IMR-90 (cell line): ENCODE data around the gene TMEM184B. TPM values are rescaled to one million over a fixed set of nuclear protein-coding genes. Genes with fewer than 3 reads are reported as not detected.

Experiments
- ATAC-seq: fragments of 200-7000 bp; cut with Tn5 transposase; 2 replicates; pipeline ENCODE4 v1.9.1; 2020; ENCODE audit warnings: low read depth, mild to moderate bottlenecking, moderate library complexity
- BruUV-seq: library from RNA; stranded (reverse); fragments of 400-500 nt; replicated peaks from 2 replicates; lab custom pipeline; 2021; lab: Mats Ljungman, UMichigan
- CTCF ChIA-PET: fragments of 300-600 bp; formaldehyde crosslinking; extraction: SDS; loops from one replicate; lab custom pipeline; 2021; ENCODE audit warnings: antibody characterized with exemption; lab: Yijun Ruan, JAX
- POLR2A ChIA-PET: fragments of 300-600 bp; sonication (Branson Sonifier 250); formaldehyde crosslinking; loops from one replicate; lab custom pipeline; 2022; ENCODE audit warnings: antibody characterized with exemption; ENCODE audit not compliant: unreplicated experiment; lab: Charles Lee
- DNase-seq: peaks from one replicate; pipeline ENCODE4 v3.0.0; 2013
- H2AFZ ChIP-seq: replicated peaks from 2 replicates; pipeline ENCODE3; 2013; ENCODE audit warnings: low read length, mild to moderate bottlenecking; ENCODE audit not compliant: poor library complexity
- H2AK5ac ChIP-seq: 2 replicates; pipeline ENCODE4 v1.6.1; 2013; ENCODE audit warnings: low read depth, low read length, inconsistent platforms
- H2AK9ac ChIP-seq: replicated peaks from 2 replicates; pipeline ENCODE3; 2013; ENCODE audit warnings: mild to moderate bottlenecking, low read depth, low read length, moderate library complexity; ENCODE audit not compliant: poor library complexity
- H2BK120ac ChIP-seq: 2 replicates; pipeline ENCODE4 v1.6.1; 2013; ENCODE audit warnings: low read depth, low read length, inconsistent platforms
- H2BK15ac ChIP-seq: 3 replicates; pipeline ENCODE4 v1.6.1; 2013; ENCODE audit warnings: low read depth, low read length, inconsistent platforms
- H2BK20ac ChIP-seq: 2 replicates; pipeline ENCODE4 v1.6.1; 2013; ENCODE audit warnings: low read depth, mild to moderate bottlenecking, inconsistent platforms, low read length, moderate library complexity
- H2BK5ac ChIP-seq: 2 replicates; pipeline ENCODE4 v1.6.1; 2013; ENCODE audit warnings: mild to moderate bottlenecking, low read depth, low read length, inconsistent platforms; ENCODE audit not compliant: poor library complexity, severe bottlenecking
- H3K14ac ChIP-seq: replicated peaks from 2 replicates; pipeline ENCODE4 v1.6.1; 2013; ENCODE audit warnings: low read depth, low read length, inconsistent platforms
- H3K18ac ChIP-seq: 2 replicates; pipeline ENCODE4 v1.6.1; 2013; ENCODE audit warnings: low read depth, low read length, control low read depth
- H3K23ac ChIP-seq: 2 replicates; pipeline ENCODE4 v1.6.1; 2013; ENCODE audit warnings: low read depth, low read length, inconsistent platforms
- H3K27ac ChIP-seq: 2 replicates; pipeline ENCODE4 v1.5.1; 2013; ENCODE audit warnings: mild to moderate bottlenecking, control low read depth, low read length; ENCODE audit not compliant: insufficient read depth
- H3K27me3 ChIP-seq: 2 replicates; pipeline ENCODE4 v1.6.1; 2013; ENCODE audit warnings: low read length; ENCODE audit not compliant: control insufficient read depth, insufficient read depth
- H3K36me3 ChIP-seq: 2 replicates; pipeline ENCODE4 v1.6.1; 2013; ENCODE audit warnings: low read length, mixed read lengths; ENCODE audit not compliant: control insufficient read depth, insufficient read depth
- H3K4ac ChIP-seq: 2 replicates; pipeline ENCODE4 v1.6.1; 2013; ENCODE audit warnings: low read depth, low read length, inconsistent platforms
- H3K4me1 ChIP-seq: 2 replicates; pipeline ENCODE4 v1.6.1; 2013; ENCODE audit warnings: low read length, mixed read lengths; ENCODE audit not compliant: control insufficient read depth, insufficient read depth
- H3K4me2 ChIP-seq: 2 replicates; pipeline ENCODE4 v1.6.1; 2013; ENCODE audit warnings: low read depth, mild to moderate bottlenecking, control low read depth, low read length, moderate library complexity
- H3K4me3 ChIP-seq: 2 replicates; pipeline ENCODE4 v1.5.1; 2013; ENCODE audit warnings: low read depth, mild to moderate bottlenecking, control low read depth, low read length, moderate library complexity; ENCODE audit not compliant: insufficient read depth
- H3K56ac ChIP-seq: 2 replicates; pipeline ENCODE4 v1.6.1; 2013; ENCODE audit warnings: low read length, inconsistent platforms; ENCODE audit not compliant: insufficient read depth; ENCODE audit errors: extremely low read depth
- H3K79me1 ChIP-seq, 2 experiments: 2 replicates each; pipeline ENCODE4 v1.6.1; 2013; ENCODE audit warnings: low read length in 2 of 2, inconsistent platforms in 1 of 2, low read depth in 1 of 2
- H3K9ac ChIP-seq: 2 replicates; pipeline ENCODE4 v1.6.1; 2013; ENCODE audit warnings: low read depth, low read length, control low read depth
- H3K9me1 ChIP-seq: 2 replicates; pipeline ENCODE4 v1.6.1; 2013; ENCODE audit warnings: low read length, inconsistent platforms; ENCODE audit not compliant: insufficient read depth
- H3K9me3 ChIP-seq: 2 replicates; pipeline ENCODE4 v1.6.1; 2013; ENCODE audit warnings: low read length; ENCODE audit not compliant: control insufficient read depth, insufficient read depth
- H4K20me1 ChIP-seq: 2 replicates; pipeline ENCODE4 v1.6.1; 2013; ENCODE audit warnings: low read length, inconsistent platforms; ENCODE audit not compliant: insufficient read depth
- H4K5ac ChIP-seq: 2 replicates; pipeline ENCODE4 v1.6.1; 2013; ENCODE audit warnings: mild to moderate bottlenecking, low read depth, low read length, control low read depth
- H4K8ac ChIP-seq, 2 experiments: 2 replicates each; pipeline ENCODE4 v1.6.1; 2013; ENCODE audit warnings: low read depth in 2 of 2, low read length in 2 of 2, control low read depth in 1 of 2, inconsistent platforms in 1 of 2
- H4K91ac ChIP-seq: 2 replicates; pipeline ENCODE4 v1.6.1; 2013; ENCODE audit warnings: low read depth, low read length, inconsistent platforms; ENCODE audit not compliant: insufficient read depth
- BHLHE40 ChIP-seq: fragments of 150-350 bp; IDR thresholded peaks from 2 replicates; pipeline ENCODE4 v1.6.1; 2016; ENCODE audit warnings: mild to moderate bottlenecking, low read depth, low read length
- CEBPB ChIP-seq: IDR thresholded peaks from 2 replicates; pipeline ENCODE4 v1.6.1; 2012; ENCODE audit warnings: low read depth, low read length, improper control_type of control experiment
- CHD1 ChIP-seq: IDR thresholded peaks from 2 replicates; pipeline ENCODE4 v1.6.1; 2012; ENCODE audit warnings: low read depth, low read length, improper control_type of control experiment
- CTCF ChIP-seq: conservative IDR thresholded peaks from 2 replicates; pipeline ENCODE4 v1.5.1; 2012; ENCODE audit warnings: mild to moderate bottlenecking, low read depth, low read length, improper control_type of control experiment
- ELK1 ChIP-seq: fragments of 150-350 bp; IDR thresholded peaks from 2 replicates; pipeline ENCODE4 v1.6.1; 2016; ENCODE audit warnings: low read depth, mild to moderate bottlenecking, low read length, moderate library complexity, borderline replicate concordance
- FOS ChIP-seq: fragments of 150-350 bp; IDR thresholded peaks from 2 replicates; pipeline ENCODE4 v1.6.1; 2016; ENCODE audit warnings: low read depth, low read length
- MAFK ChIP-seq: IDR thresholded peaks from 2 replicates; pipeline ENCODE4 v1.6.1; 2012; ENCODE audit warnings: low read depth, low read length, improper control_type of control experiment
- MAZ ChIP-seq: IDR thresholded peaks from 2 replicates; pipeline ENCODE4 v1.6.1; 2012; ENCODE audit warnings: low read depth, mild to moderate bottlenecking, low read length, improper control_type of control experiment, moderate library complexity, borderline replicate concordance
- MXI1 ChIP-seq: IDR thresholded peaks from 2 replicates; pipeline ENCODE4 v1.6.1; 2012; ENCODE audit warnings: low read depth, mild to moderate bottlenecking, low read length, moderate library complexity, borderline replicate concordance
- NFE2L2 ChIP-seq: fragments of 150-350 bp; IDR thresholded peaks from 2 replicates; pipeline ENCODE4 v1.6.1; 2016; ENCODE audit warnings: low read depth, mild to moderate bottlenecking, low read length
- POLR2A ChIP-seq: IDR thresholded peaks from 2 replicates; pipeline ENCODE4 v1.6.1; 2012; ENCODE audit warnings: mild to moderate bottlenecking, low read depth, low read length
- RAD21 ChIP-seq: IDR thresholded peaks from 2 replicates; pipeline ENCODE4 v1.6.1; 2012; ENCODE audit warnings: low read length, improper control_type of control experiment
- RCOR1 ChIP-seq: IDR thresholded peaks from 2 replicates; pipeline ENCODE4 v1.6.1; 2012; ENCODE audit warnings: mild to moderate bottlenecking, low read length, improper control_type of control experiment; ENCODE audit not compliant: insufficient replicate concordance
- RFX5 ChIP-seq: IDR thresholded peaks from 2 replicates; pipeline ENCODE4 v1.8.0; 2012; ENCODE audit warnings: low read depth, mild to moderate bottlenecking, low read length, moderate library complexity
- SMC3 ChIP-seq: fragments of 150-350 bp; IDR thresholded peaks from 2 replicates; pipeline ENCODE4 v1.6.1; 2016; ENCODE audit warnings: low read depth, mild to moderate bottlenecking, antibody characterized with exemption, low read length, moderate library complexity
- USF2 ChIP-seq: fragments of 150-350 bp; IDR thresholded peaks from 2 replicates; pipeline ENCODE4 v1.6.1; 2017; ENCODE audit warnings: mild to moderate bottlenecking, antibody characterized with exemption, low read length, low read depth
- WGBS, 2 experiments: methylation state at CpG; one replicate each; pipeline versions ENCODE4 v1.1.5 to v1.1.7; 2013; ENCODE audit warnings: missing lambda C conversion rate in 2 of 2; ENCODE audit not compliant: insufficient read length in 1 of 2; ENCODE audit errors: extremely low coverage in 2 of 2; 5-methylcytosine and 5-hydroxymethylcytosine counted together
- dilution Hi-C: fragments of 300-500 bp; cut with HindIII; formaldehyde crosslinking; loops from one replicate; pipeline ENCODE4 v1.14.3; 2018; ENCODE audit warnings: low sequenced_read_pairs; ENCODE audit not compliant: unreplicated experiment
- in situ Hi-C: fragments of 300-500 bp; cut with MboI; formaldehyde crosslinking; loops from 3 replicates; pipeline ENCODE4 v1.14.3; 2019; ENCODE audit warnings: low sequenced_read_pairs, inconsistent platforms, mixed read lengths
- intact Hi-C: fragments of 100-400 bp; cut with micrococcal nuclease; formaldehyde crosslinking; loops from 2 replicates; pipeline ENCODE4 v1.10.0; 2022
- polyA plus RNA-seq, 3 experiments: library from polyadenylated mRNA; depleted of rRNA; stranded (reverse); fragments of >200 nt; gene quantifications; 2 replicates each; pipeline ENCODE4 v1.2.3, GENCODE V29; 2012; ENCODE audit warnings: low replicate concordance in 1 of 3
- total RNA-seq: library from RNA; depleted of rRNA; stranded (reverse); fragments of >200 nt; gene quantifications from 2 replicates; pipeline ENCODE4 v1.2.3, GENCODE V29; 2012

TMEM184B gene
- total and polyA plus RNA-seq, 2 of the 4 experiments (the other 2 are of a cell fraction) = 9.1 to 81.1 TPM

- H2BK20ac ChIP-seq = no peak overlapping the region
- DNase-seq (no peak), ATAC-seq (no peak)
- no peak overlapping the region for H2BK5ac ChIP-seq
- H3K4me2 ChIP-seq = no peak overlapping the region
- peaks cover 6 to 86% of the 10 kb centered on the region in 2 experiments; a peak in 3 of 4 replicates for H3K79me1 ChIP-seq
- no peak overlapping the region for H3K9ac ChIP-seq
- H4K20me1 ChIP-seq = peaks cover 100% of the 10 kb centered on the region
- in situ Hi-C loops = no loop called here
- H3K56ac ChIP-seq = no peak overlapping the region
- peaks cover 15% of the 10 kb centered on the region for H3K4me1 ChIP-seq
- CTCF ChIA-PET = no interaction called here
- H3K18ac ChIP-seq = no peak overlapping the region
- no peak overlapping the region for H4K91ac ChIP-seq
- no peak overlapping the region for H2AK9ac ChIP-seq
- no peak overlapping the region for H3K4ac ChIP-seq
- no peak overlapping the region for H3K23ac ChIP-seq
- H3K14ac ChIP-seq = no peak overlapping the region
- TF ChIP-seq CHD1 = no peak
- no peak for TF ChIP-seq CEBPB
- TF ChIP-seq RFX5 = no peak
- no peak for TF ChIP-seq POLR2A
- no peak for TF ChIP-seq SMC3
- no peak for TF ChIP-seq MXI1
- no peak for TF ChIP-seq ELK1
- TF ChIP-seq RAD21 = no peak
- TF ChIP-seq RCOR1 = no peak
- TF ChIP-seq USF2 = no peak
- no peak for TF ChIP-seq CTCF
- no peak for TF ChIP-seq FOS
- no peak for TF ChIP-seq NFE2L2
- no peak for TF ChIP-seq MAFK
- no peak for TF ChIP-seq BHLHE40
- no peak for TF ChIP-seq MAZ
- H4K8ac ChIP-seq = no peak overlapping the region
- H2AFZ ChIP-seq = no peak overlapping the region
- intact Hi-C loops = no loop called here
- no peak overlapping the region for H2BK15ac ChIP-seq
- peaks cover 20% of the 10 kb centered on the region for H3K9me1 ChIP-seq
- H3K4me3 ChIP-seq = no peak overlapping the region
- BruUV-seq = no TSS peak
- POLR2A ChIA-PET = no interaction called here
- dilution Hi-C loops = no loop called here
- no peak overlapping the region for H2AK5ac ChIP-seq
- no peak overlapping the region for H3K27ac ChIP-seq
- 91% methylated on average over 4 of the region's 19 CpGs; no CpG with 5 or more reads in 1 of the 2 experiments for WGBS, 2 experiments
- no peaks in the 10 kb centered on the region for H3K9me3 ChIP-seq
- H4K5ac ChIP-seq = no peak overlapping the region
- H3K27me3 ChIP-seq = no peaks in the 10 kb centered on the region
- H2BK120ac ChIP-seq = no peak overlapping the region
- peaks cover 73% of the 10 kb centered on the region for H3K36me3 ChIP-seq
Observed at GRCh38 chr22:38302906-38303305, 30.1 kb upstream of the TMEM184B start.
